Adrenal gland (tissue), 5 donors: Measurements from ENCODE around the gene FBXO41.

Experiments used
- CTCF ChIP-seq, 6 experiments: fragments of 450-650 bp in 4 of 6; fragments of 200-600 bp in 2 of 6; sonication (generic) in 1 of 6; IDR thresholded peaks; 1 replicate in 5 of 6; 2 replicates in 1 of 6; pipeline versions ENCODE4 v1.5.1 to v1.8.0; 2016 to 2021; ENCODE audit warnings: antibody characterized with exemption in 6 of 6, mild to moderate bottlenecking in 2 of 6, moderate library complexity in 1 of 6
- POLR2A ChIP-seq, 2 donors: fragments of 450-650 bp; IDR thresholded peaks; one replicate each; pipeline ENCODE4 v1.6.1; 2017; ENCODE audit warnings: antibody characterized with exemption in 2 of 2, mild to moderate bottlenecking in 2 of 2, moderate library complexity in 1 of 2
- donor health status: DM: no; HTN: no; CAD: no.

GRCh38 chr2:73266061-73266901 lies 18.0 kb downstream of the FBXO41 start:
- TF ChIP-seq CTCF (IDR thresholded peaks at IDR 0.05), result no peak
- no peak for TF ChIP-seq POLR2A (IDR thresholded peaks at IDR 0.05)
